Naive thymus-derived CD4-positive, alpha-beta T cell (primary cell): Measurements from ENCODE around the gene RELL1. TPM values are rescaled to one million over a fixed set of nuclear protein-coding genes. Genes with fewer than 3 reads are reported as not detected.
A peak's percentile ranks its signal among the peaks of the same experiment; 100 is the strongest.

Source experiments
- ATAC-seq: fragments of 150-1000 bp; cut with Tn5 transposase; 2 replicates; pipeline ENCODE4 v1.10.0; 2021; ENCODE audit warnings: mild to moderate bottlenecking, moderate library complexity
- CTCF ChIA-PET: fragments of 350-600 bp; sonication (Branson Sonifier 250); formaldehyde crosslinking; loops from one replicate; lab custom pipeline; 2021; ENCODE audit warnings: antibody characterized with exemption; lab: Charles Lee
- POLR2A ChIA-PET: fragments of 350-600 bp; sonication (Branson Sonifier 250); formaldehyde crosslinking; loops from one replicate; lab custom pipeline; 2021; ENCODE audit warnings: antibody characterized with exemption, inconsistent platforms; lab: Charles Lee
- DNase-seq, 9 donors: peaks; one replicate each; pipeline versions ENCODE4 v3.0.0 to v3.0.0-alpha.2; 2020 to 2022; ENCODE audit warnings: mixed read lengths in 1 of 9
- H3K27ac ChIP-seq: one replicate; pipeline ENCODE4 v1.7.0; 2013; ENCODE audit warnings: mild to moderate bottlenecking, low read depth, low read length, moderate library complexity
- H3K27me3 ChIP-seq, 2 donors: one replicate each; pipeline ENCODE4 v1.7.0; 2013; ENCODE audit warnings: low read length in 2 of 2, mild to moderate bottlenecking in 2 of 2, moderate library complexity in 2 of 2; ENCODE audit not compliant: control insufficient read depth in 2 of 2, insufficient read depth in 2 of 2
- H3K36me3 ChIP-seq, 3 experiments: 1 replicate in 2 of 3; 2 replicates in 1 of 3; pipeline ENCODE4 v1.7.0; 2013; ENCODE audit warnings: low read length in 3 of 3, mild to moderate bottlenecking in 3 of 3, moderate library complexity in 1 of 3; ENCODE audit not compliant: insufficient read depth in 3 of 3, control insufficient read depth in 2 of 3
- H3K4me1 ChIP-seq, 2 donors: one replicate each; pipeline ENCODE4 v1.7.0; 2013; ENCODE audit warnings: low read length in 2 of 2, mild to moderate bottlenecking in 2 of 2, moderate library complexity in 1 of 2; ENCODE audit not compliant: control insufficient read depth in 2 of 2, insufficient read depth in 2 of 2
- H3K4me3 ChIP-seq: 2 replicates; pipeline ENCODE4 v1.7.0; 2013; ENCODE audit warnings: mild to moderate bottlenecking, low read length
- H3K9me3 ChIP-seq, 3 experiments: 1 replicate in 2 of 3; 2 replicates in 1 of 3; pipeline ENCODE4 v1.7.0; 2013; ENCODE audit warnings: low read length in 3 of 3; ENCODE audit not compliant: control insufficient read depth in 2 of 3
- H3K27ac Mint-ChIP-seq, 9 donors: one replicate each; pipeline ENCODE4 v1.8.0; 2020 to 2022; ENCODE audit warnings: mixed read lengths in 9 of 9, mild to moderate bottlenecking in 8 of 9, moderate library complexity in 5 of 9, inconsistent platforms in 2 of 9
- H3K27me3 Mint-ChIP-seq, 5 donors: one replicate each; pipeline ENCODE4 v1.8.0; 2021 to 2022; ENCODE audit warnings: mixed read lengths in 5 of 5, mild to moderate bottlenecking in 1 of 5
- H3K36me3 Mint-ChIP-seq, 5 donors: one replicate each; pipeline ENCODE4 v1.8.0; 2020 to 2022; ENCODE audit warnings: mixed read lengths in 5 of 5, mild to moderate bottlenecking in 3 of 5, inconsistent platforms in 1 of 5
- H3K4me1 Mint-ChIP-seq, 7 donors: one replicate each; pipeline ENCODE4 v1.8.0; 2020 to 2022; ENCODE audit warnings: mixed read lengths in 7 of 7, mild to moderate bottlenecking in 3 of 7, inconsistent platforms in 1 of 7
- H3K4me3 Mint-ChIP-seq, 10 donors: one replicate each; pipeline ENCODE4 v1.8.0; 2020 to 2022; ENCODE audit warnings: mild to moderate bottlenecking in 10 of 10, mixed read lengths in 10 of 10, moderate library complexity in 6 of 10, inconsistent platforms in 2 of 10
- H3K9me3 Mint-ChIP-seq, 11 donors: one replicate each; pipeline ENCODE4 v1.8.0; 2020 to 2022; ENCODE audit warnings: mixed read lengths in 11 of 11, mild to moderate bottlenecking in 4 of 11, inconsistent platforms in 1 of 11, moderate library complexity in 1 of 11
- intact Hi-C, 2 donors: fragments of 100-400 bp; cut with micrococcal nuclease; formaldehyde crosslinking; loops; one replicate each; pipeline ENCODE4 v1.15.1; 2023
- polyA plus RNA-seq, 2 donors: library from polyadenylated mRNA; unstranded; fragments of 300-500 nt; fragmentation: Illumina TruSeq; gene quantifications; one replicate each; pipeline ENCODE4 v1.2.3, GENCODE V29; 2021
- total RNA-seq, 6 experiments: library from RNA in 5 of 6; stranded (reverse) in 5 of 6; gene quantifications; 1 replicate in 5 of 6; 2 replicates in 1 of 6; pipeline ENCODE4 v1.2.3 and lab custom pipeline; 2021 to 2026

The RELL1 gene
- total and polyA plus RNA-seq, 7 experiments from 2014 or later = 4.8 to 35.2 (median 27.1) TPM

DNA sequence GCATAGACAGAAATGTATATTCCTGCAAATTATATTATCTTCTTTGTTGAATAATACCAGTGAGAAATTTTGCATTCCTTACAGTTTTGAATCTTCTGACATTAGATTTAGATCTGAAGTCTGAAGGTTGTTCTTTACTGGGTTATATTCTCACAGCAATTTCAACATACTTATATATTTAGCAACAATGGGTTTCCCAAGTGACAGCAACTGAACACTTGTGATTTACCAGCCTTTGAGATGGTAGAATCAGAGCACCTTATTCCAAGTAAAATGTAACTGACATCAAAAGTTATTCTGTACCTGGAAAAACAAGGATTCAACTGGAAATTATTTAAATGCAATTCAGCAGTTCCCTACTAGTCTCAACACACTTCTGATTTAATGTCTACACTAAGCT, 66.0 kb downstream of the RELL1 start:
- POLR2A ChIA-PET = no interaction called here
- intact Hi-C loops = no loop called here

DNA sequence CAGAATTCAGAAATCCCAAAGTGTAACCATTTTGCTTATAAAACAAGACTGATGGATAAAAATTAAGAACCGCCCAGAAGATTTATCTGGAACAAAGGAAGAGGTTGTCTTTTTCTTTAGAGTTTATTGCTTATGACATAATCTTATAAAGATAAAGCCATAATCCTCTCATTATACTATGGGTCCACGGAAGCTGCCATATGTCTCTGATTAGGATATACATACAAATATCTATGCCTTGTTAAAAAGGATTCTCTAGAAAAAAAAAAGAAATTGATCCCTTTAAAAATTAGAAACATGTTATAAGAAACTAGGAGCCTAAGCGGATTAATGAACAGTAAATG, 70.5 kb downstream of the RELL1 start:
- peaks cover 0 to 11% (median 0%) of the 10 kb centered on the region in 3 experiments for H3K36me3 ChIP-seq
- ChIA-PET POLR2A (no interaction called here), CTCF (no interaction called here)
- intact Hi-C loops = no loop called here
- H3K27ac ChIP-seq = no peak overlapping the region
- no peaks in the 10 kb centered on the region for H3K27me3 ChIP-seq
- no peaks in the 10 kb centered on the region for H3K9me3 ChIP-seq
- no peak overlapping the region for H3K4me3 Mint-ChIP-seq
- no peaks in the 10 kb centered on the region for H3K4me1 ChIP-seq
- H3K36me3 Mint-ChIP-seq = peaks cover 5 to 25% (median 17%) of the 10 kb centered on the region in 5 donors
- DNase-seq (no peak), ATAC-seq (no peak)
- peaks cover 0 to 7% (median 4%) of the 10 kb centered on the region in 7 donors for H3K4me1 Mint-ChIP-seq
- H3K9me3 Mint-ChIP-seq = no peaks in the 10 kb centered on the region
- H3K27me3 Mint-ChIP-seq = no peaks in the 10 kb centered on the region
- peak overlapping the region in 4 of 9 donors; percentile 9 to 68 (median 54) for H3K27ac Mint-ChIP-seq
- no peak overlapping the region for H3K4me3 ChIP-seq

More for the DNA sequence above, 66.0 kb downstream of the RELL1 start:
- H3K36me3 ChIP-seq = peaks cover 0 to 5% (median 0%) of the 10 kb centered on the region in 3 experiments
- Mint-ChIP-seq H3K27me3 (no peaks in the 10 kb centered on the region), H3K27ac (no peak overlapping the region), H3K4me3 (no peak overlapping the region), H3K4me1 (peaks cover 0 to 5% (median 2%) of the 10 kb centered on the region in 7 donors), H3K36me3 (peaks cover 0 to 28% (median 19%) of the 10 kb centered on the region in 5 donors), H3K9me3 (no peaks in the 10 kb centered on the region)
- CTCF ChIA-PET = interaction anchor here (1.2 kb wide), 1 partner anchor 167 kb away, joined by 3 read pairs; no protein-coding TSS in a partner anchor
- no peak overlapping the region for H3K4me3 ChIP-seq
- ATAC-seq (no peak), DNase-seq (no peak)
- no peaks in the 10 kb centered on the region for H3K27me3 ChIP-seq
- H3K9me3 ChIP-seq = no peaks in the 10 kb centered on the region
- no peaks in the 10 kb centered on the region for H3K4me1 ChIP-seq
- H3K27ac ChIP-seq = no peak overlapping the region

DNA sequence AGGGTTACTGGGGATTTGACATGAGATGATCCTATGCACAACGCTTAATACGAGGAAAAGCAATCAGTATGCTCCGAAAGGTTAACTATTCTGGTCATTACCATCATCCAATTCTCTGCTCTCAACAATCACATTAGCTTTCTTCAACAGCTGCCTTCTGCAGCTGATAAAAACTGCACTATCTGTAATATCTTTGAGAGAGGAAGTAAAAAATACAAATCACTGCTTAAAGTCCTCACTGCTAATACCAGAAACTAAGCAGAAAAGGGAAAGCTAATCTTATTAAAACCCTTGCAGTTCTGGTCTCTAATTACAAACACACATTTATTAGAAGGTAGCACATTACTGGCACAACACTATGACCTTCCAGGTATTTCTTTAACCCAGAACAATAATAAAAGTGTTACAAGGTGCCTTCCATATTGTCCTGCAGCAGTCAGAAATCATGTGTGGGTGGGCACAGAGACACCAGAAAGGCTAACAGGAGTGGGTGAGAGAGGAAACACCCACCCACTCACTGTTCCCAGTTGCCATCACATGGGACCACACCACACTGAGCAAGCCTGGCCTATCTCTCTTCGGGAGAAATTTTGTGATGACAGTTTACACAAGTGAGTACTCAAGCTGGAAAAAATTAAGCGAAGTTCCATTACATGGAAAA, 71.0 kb downstream of the RELL1 start:
- ChIA-PET POLR2A (no interaction called here), CTCF (no interaction called here)
- ATAC-seq = no peak
- no peak overlapping the region for H3K27ac ChIP-seq
- peaks cover 0 to 11% (median 0%) of the 10 kb centered on the region in 3 experiments for H3K36me3 ChIP-seq
- H3K27ac Mint-ChIP-seq = peak overlapping the region in 4 of 9 donors; percentile 9 to 68 (median 54)
- no peaks in the 10 kb centered on the region for H3K27me3 ChIP-seq
- H3K4me1 Mint-ChIP-seq = peaks cover 0 to 7% (median 4%) of the 10 kb centered on the region in 7 donors
- no peak overlapping the region for H3K4me3 ChIP-seq
- H3K9me3 Mint-ChIP-seq = no peaks in the 10 kb centered on the region
- H3K4me3 Mint-ChIP-seq = no peak overlapping the region
- DNase-seq = no peak
- no peaks in the 10 kb centered on the region for H3K27me3 Mint-ChIP-seq
- H3K36me3 Mint-ChIP-seq = peaks cover 5 to 30% (median 21%) of the 10 kb centered on the region in 5 donors
- intact Hi-C loops = no loop called here
- H3K4me1 ChIP-seq = no peaks in the 10 kb centered on the region
- no peaks in the 10 kb centered on the region for H3K9me3 ChIP-seq

DNA sequence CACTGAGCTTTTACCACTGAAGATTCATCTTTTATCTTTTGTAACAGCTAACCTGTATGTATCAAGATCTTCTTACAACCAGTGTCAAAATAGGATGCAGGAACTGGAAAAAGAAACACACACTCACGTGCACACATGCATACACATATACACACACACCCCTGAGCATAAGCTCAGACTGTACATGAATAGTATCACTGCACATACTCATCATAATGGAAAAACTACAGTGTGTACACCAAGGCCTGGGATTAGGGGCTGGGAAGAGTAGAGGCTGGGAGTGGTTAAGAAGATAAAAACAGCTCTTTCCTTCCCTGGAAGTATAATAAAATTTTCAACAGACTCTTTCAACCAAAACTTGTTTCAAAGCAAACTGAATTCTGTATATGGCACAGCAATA, 73.4 kb downstream of the RELL1 start:
- Mint-ChIP-seq H3K4me3 (no peak overlapping the region), H3K27ac (peak overlapping the region in 1 of 9 donors; percentile 79), H3K4me1 (peaks cover 0 to 8% (median 5%) of the 10 kb centered on the region in 7 donors), H3K27me3 (no peaks in the 10 kb centered on the region), H3K9me3 (peaks cover 0 to 11% (median 2%) of the 10 kb centered on the region in 11 donors), H3K36me3 (peaks cover 11 to 48% (median 35%) of the 10 kb centered on the region in 5 donors)
- ATAC-seq (no peak), DNase-seq (no peak)
- H3K27ac ChIP-seq = no peak overlapping the region
- H3K4me1 ChIP-seq = no peaks in the 10 kb centered on the region
- ChIA-PET POLR2A (no interaction called here), CTCF (interaction anchor here (0.7 kb wide), 1 partner anchor 16 kb away, joined by 3 read pairs; no protein-coding TSS in a partner anchor)
- intact Hi-C loops = no loop called here
- H3K36me3 ChIP-seq = peaks cover 0 to 11% (median 0%) of the 10 kb centered on the region in 3 experiments
- no peaks in the 10 kb centered on the region for H3K9me3 ChIP-seq
- no peak overlapping the region for H3K4me3 ChIP-seq
- no peaks in the 10 kb centered on the region for H3K27me3 ChIP-seq

DNA sequence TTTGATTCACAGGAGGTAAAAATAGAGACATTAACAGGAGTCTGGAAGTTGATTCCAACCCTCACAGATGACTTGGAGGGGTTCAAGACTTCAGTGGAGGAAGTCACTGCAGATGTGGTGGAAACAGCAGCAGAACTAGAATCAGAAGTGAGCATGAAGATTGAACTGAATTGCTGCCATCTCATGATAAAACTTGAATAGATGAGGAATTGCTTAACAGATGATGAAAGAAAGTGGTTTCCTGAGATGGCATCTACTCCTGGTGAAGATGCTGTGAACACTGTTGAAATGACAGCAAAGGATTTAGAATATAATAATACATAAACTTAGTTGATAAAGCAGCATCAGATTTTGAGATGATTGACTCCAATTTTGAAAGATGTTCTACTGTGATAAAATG, 76.5 kb downstream of the RELL1 start:
- intact Hi-C loops = no loop called here
- Histone ChIP-seq H3K27ac (no peak overlapping the region), H3K27me3 (no peaks in the 10 kb centered on the region), H3K4me1 (no peaks in the 10 kb centered on the region), H3K36me3 (peaks cover 0 to 5% (median 0%) of the 10 kb centered on the region in 3 experiments), H3K4me3 (no peak overlapping the region), H3K9me3 (no peaks in the 10 kb centered on the region)
- ChIA-PET CTCF (no interaction called here), POLR2A (no interaction called here)
- Mint-ChIP-seq H3K9me3 (peaks cover 0 to 11% (median 2%) of the 10 kb centered on the region in 11 donors), H3K4me1 (peaks cover 0 to 22% (median 6%) of the 10 kb centered on the region in 7 donors), H3K27ac (peak overlapping the region in 3 of 9 donors; percentile 5 to 44 (median 36)), H3K27me3 (no peaks in the 10 kb centered on the region), H3K4me3 (no peak overlapping the region), H3K36me3 (peaks cover 11 to 44% (median 30%) of the 10 kb centered on the region in 5 donors)
- no peak for DNase-seq
- ATAC-seq = no peak

DNA sequence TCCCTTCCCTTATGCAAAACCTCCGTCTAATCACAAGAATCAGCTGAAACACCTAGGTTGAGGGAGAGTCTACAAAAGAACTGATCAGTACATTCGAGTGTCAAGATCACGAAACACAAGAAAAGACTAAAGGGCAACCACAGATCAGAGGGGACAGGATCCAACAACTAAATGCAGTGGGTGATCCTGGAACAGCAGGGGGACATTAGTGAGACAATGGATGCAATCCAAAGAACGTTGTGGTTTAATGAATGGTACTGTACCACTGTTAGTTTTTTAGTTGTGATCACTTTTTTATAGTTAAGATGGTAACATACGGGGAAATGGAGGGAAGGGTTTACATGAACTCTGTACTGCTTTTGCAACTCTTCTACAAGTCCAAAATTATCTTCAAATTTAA, 79.2 kb downstream of the RELL1 start:
- H3K9me3 ChIP-seq = no peaks in the 10 kb centered on the region
- H3K4me1 Mint-ChIP-seq = peaks cover 7 to 23% (median 11%) of the 10 kb centered on the region in 7 donors
- H3K9me3 Mint-ChIP-seq = peaks cover 0 to 11% (median 2%) of the 10 kb centered on the region in 11 donors
- no peak overlapping the region for H3K27ac ChIP-seq
- no peaks in the 10 kb centered on the region for H3K36me3 ChIP-seq
- intact Hi-C loops = no loop called here
- no peaks in the 10 kb centered on the region for H3K27me3 Mint-ChIP-seq
- ATAC-seq (no peak), DNase-seq (no peak)
- H3K27ac Mint-ChIP-seq = peak overlapping the region in 4 of 9 donors; percentile 7 to 21 (median 14)
- ChIA-PET CTCF (interaction anchor here (0.6 kb wide), 1 partner anchor 349 kb away, joined by 4 read pairs; no protein-coding TSS in a partner anchor), POLR2A (no interaction called here)
- no peak overlapping the region for H3K4me3 ChIP-seq
- peaks cover 0 to 3% of the 10 kb centered on the region in 2 donors for H3K4me1 ChIP-seq
- H3K36me3 Mint-ChIP-seq = peaks cover 6 to 28% (median 23%) of the 10 kb centered on the region in 5 donors
- H3K4me3 Mint-ChIP-seq = no peak overlapping the region
- no peaks in the 10 kb centered on the region for H3K27me3 ChIP-seq
